ENCODE measurements around the gene SMG6. TPM values are rescaled to one million over a fixed set of nuclear protein-coding genes. Genes with fewer than 3 reads are reported as not detected.
A peak's percentile ranks its signal among the peaks of the same experiment; 100 is the strongest.

SMG6 gene
- total RNA-seq, 1 donor from 2014 or later: 47.7 TPM

DNA sequence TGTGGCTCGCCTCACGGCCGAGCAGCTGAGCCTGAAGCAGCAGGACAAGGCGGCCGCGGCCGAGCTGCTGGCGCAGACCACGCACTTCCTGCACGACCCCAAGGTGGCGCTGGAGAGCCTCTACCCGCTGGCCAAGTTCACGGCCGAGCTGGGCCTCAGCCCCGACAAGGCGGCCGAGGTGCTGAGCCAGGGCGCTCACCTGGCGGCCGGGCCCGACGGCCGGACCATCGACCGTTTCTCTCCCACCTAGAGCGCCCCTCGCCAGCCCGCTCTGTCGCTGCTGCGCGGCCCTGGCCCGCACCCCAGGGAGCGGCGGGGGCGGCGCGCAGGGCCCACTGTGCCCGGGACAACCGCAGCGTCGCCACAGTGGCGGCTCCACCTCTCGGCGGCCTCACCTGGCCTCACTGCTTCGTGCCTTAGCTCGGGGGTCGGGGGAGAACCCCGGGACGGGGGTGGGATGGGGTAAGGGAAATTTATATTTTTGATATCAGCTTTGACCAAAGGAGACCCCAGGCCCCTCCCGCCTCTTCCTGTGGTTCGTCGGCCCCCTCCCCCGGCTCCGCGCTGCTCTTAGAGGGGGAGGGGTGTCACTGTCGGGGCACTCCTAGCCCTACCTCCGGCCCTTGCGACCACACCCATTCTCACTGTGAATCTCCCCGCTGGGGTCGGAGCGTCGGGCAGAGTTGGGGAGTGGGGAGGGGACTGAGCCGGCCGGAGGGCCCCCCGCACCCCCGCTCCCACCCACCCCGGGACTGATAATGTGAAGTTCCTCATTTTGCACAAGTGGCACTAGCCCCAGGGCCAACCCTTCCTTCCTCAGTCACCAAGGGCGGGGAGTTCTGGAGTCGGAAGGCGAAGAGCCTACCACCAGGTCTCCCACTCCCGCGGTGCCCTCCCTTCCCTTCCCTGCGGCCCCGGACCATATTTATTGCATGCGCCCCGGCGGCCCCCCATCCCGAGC is 244.7 kb downstream of the SMG6 start:
- peaks cover 42% of the 10 kb centered on the region for H3K27me3 Mint-ChIP-seq
- TF ChIP-seq, protein P1, sequence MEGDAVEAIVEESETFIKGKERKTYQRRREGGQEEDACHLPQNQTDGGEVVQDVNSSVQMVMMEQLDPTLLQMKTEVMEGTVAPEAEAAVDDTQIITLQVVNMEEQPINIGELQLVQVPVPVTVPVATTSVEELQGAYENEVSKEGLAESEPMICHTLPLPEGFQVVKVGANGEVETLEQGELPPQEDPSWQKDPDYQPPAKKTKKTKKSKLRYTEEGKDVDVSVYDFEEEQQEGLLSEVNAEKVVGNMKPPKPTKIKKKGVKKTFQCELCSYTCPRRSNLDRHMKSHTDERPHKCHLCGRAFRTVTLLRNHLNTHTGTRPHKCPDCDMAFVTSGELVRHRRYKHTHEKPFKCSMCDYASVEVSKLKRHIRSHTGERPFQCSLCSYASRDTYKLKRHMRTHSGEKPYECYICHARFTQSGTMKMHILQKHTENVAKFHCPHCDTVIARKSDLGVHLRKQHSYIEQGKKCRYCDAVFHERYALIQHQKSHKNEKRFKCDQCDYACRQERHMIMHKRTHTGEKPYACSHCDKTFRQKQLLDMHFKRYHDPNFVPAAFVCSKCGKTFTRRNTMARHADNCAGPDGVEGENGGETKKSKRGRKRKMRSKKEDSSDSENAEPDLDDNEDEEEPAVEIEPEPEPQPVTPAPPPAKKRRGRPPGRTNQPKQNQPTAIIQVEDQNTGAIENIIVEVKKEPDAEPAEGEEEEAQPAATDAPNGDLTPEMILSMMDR (IDR thresholded peaks at IDR 0.05; ENCODE audit: unreplicated experiment): peak; percentile 53
- DNase-seq (ENCODE audit: low spot score, unreplicated experiment): no peak
- H3K9me3 Mint-ChIP-seq (ENCODE audit: low read depth): no peaks in the 10 kb centered on the region
- peaks cover 24% of the 10 kb centered on the region for H3K36me3 Mint-ChIP-seq (ENCODE audit: insufficient read depth)
- H3K27ac Mint-ChIP-seq: no peak overlapping the region
- H3K4me3 Mint-ChIP-seq (ENCODE audit: low read depth): no peak overlapping the region
- no peaks in the 10 kb centered on the region for H3K4me1 Mint-ChIP-seq (ENCODE audit: low read depth)

DNA sequence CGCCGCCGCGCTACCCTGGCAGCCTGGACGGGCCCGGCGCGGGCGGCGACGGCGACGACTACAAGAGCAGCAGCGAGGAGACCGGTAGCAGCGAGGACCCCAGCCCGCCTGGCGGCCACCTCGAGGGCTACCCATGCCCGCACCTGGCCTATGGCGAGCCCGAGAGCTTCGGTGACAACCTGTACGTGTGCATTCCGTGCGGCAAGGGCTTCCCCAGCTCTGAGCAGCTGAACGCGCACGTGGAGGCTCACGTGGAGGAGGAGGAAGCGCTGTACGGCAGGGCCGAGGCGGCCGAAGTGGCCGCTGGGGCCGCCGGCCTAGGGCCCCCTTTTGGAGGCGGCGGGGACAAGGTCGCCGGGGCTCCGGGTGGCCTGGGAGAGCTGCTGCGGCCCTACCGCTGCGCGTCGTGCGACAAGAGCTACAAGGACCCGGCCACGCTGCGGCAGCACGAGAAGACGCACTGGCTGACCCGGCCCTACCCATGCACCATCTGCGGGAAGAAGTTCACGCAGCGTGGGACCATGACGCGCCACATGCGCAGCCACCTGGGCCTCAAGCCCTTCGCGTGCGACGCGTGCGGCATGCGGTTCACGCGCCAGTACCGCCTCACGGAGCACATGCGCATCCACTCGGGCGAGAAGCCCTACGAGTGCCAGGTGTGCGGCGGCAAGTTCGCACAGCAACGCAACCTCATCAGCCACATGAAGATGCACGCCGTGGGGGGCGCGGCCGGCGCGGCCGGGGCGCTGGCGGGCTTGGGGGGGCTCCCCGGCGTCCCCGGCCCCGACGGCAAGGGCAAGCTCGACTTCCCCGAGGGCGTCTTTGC is 245.6 kb downstream of the SMG6 start:
- Mint-ChIP-seq H3K9me3 (ENCODE audit: low read depth) (no peaks in the 10 kb centered on the region), H3K4me3 (ENCODE audit: low read depth) (no peak overlapping the region), H3K36me3 (ENCODE audit: insufficient read depth) (peaks cover 23% of the 10 kb centered on the region), H3K4me1 (ENCODE audit: low read depth) (peaks cover 3% of the 10 kb centered on the region), H3K27me3 (peaks cover 48% of the 10 kb centered on the region), H3K27ac (no peak overlapping the region)
- TF ChIP-seq, protein P1 (IDR thresholded peaks at IDR 0.05; ENCODE audit: unreplicated experiment): no peak
- DNase-seq (ENCODE audit: low spot score, unreplicated experiment): no peak

DNA sequence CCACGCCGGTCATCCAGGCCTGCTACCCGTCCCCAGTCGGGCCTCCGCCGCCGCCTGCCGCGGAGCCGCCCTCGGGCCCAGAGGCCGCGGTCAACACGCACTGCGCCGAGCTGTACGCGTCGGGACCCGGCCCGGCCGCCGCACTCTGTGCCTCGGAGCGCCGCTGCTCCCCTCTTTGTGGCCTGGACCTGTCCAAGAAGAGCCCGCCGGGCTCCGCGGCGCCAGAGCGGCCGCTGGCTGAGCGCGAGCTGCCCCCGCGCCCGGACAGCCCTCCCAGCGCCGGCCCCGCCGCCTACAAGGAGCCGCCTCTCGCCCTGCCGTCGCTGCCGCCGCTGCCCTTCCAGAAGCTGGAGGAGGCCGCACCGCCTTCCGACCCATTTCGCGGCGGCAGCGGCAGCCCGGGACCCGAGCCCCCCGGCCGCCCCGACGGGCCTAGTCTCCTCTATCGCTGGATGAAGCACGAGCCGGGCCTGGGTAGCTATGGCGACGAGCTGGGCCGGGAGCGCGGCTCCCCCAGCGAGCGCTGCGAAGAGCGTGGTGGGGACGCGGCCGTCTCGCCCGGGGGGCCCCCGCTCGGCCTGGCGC is 246.3 kb downstream of the SMG6 start:
- Mint-ChIP-seq H3K27me3 (peaks cover 46% of the 10 kb centered on the region), H3K4me3 (ENCODE audit: low read depth) (no peak overlapping the region), H3K36me3 (ENCODE audit: insufficient read depth) (peaks cover 23% of the 10 kb centered on the region), H3K4me1 (ENCODE audit: low read depth) (peaks cover 3% of the 10 kb centered on the region), H3K27ac (no peak overlapping the region), H3K9me3 (ENCODE audit: low read depth) (no peaks in the 10 kb centered on the region)
- TF ChIP-seq, protein P1 (IDR thresholded peaks at IDR 0.05; ENCODE audit: unreplicated experiment): no peak
- DNase-seq (ENCODE audit: low spot score, unreplicated experiment): no peak

DNA sequence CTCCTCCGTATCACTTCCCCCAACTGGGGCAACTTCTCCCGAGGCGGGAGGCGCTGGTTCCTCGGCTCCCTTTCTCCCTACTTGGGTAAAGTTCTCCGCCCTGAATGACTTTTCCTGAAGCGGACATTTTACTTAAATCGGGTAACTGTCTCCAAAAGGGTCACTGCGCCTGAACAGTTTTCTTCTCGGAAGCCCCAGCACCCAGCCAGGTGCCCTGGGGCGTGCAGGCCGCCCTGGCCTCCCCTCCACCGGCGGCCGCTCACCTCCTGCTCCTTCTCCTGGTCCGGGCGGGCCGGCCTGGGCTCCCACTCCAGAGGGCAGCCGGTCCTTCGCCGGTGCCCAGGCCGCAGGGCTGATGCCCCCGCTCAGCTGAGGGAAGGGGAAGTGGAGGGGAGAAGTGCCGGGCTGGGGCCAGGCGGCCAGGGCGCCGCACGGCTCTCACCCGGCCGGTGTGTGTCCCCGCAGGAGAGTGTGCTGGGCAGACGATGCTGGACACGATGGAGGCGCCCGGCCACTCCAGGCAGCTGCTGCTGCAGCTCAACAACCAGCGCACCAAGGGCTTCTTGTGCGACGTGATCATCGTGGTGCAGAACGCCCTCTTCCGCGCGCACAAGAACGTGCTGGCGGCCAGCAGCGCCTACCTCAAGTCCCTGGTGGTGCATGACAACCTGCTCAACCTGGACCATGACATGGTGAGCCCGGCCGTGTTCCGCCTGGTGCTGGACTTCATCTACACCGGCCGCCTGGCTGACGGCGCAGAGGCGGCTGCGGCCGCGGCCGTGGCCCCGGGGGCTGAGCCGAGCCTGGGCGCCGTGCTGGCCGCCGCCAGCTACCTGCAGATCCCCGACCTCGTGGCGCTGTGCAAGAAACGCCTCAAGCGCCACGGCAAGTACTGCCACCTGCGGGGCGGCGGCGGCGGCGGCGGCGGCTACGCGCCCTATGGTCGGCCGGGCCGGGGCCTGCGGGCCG is 247.1 kb downstream of the SMG6 start:
- no peak overlapping the region for H3K4me3 Mint-ChIP-seq (ENCODE audit: low read depth)
- H3K36me3 Mint-ChIP-seq (ENCODE audit: insufficient read depth): peaks cover 16% of the 10 kb centered on the region
- peaks cover 5% of the 10 kb centered on the region for H3K4me1 Mint-ChIP-seq (ENCODE audit: low read depth)
- H3K27ac Mint-ChIP-seq: no peak overlapping the region
- peak; percentile 44 for DNase-seq (ENCODE audit: low spot score, unreplicated experiment)
- peaks cover 47% of the 10 kb centered on the region for H3K27me3 Mint-ChIP-seq
- TF ChIP-seq, protein P1 (IDR thresholded peaks at IDR 0.05; ENCODE audit: unreplicated experiment): peak; percentile 39
- no peaks in the 10 kb centered on the region for H3K9me3 Mint-ChIP-seq (ENCODE audit: low read depth)
